Measurements from ENCODE around the gene MYRIP.
"Not testable (repeated sequence)": the region's sequence is repeated elsewhere in the genome, so short reads cannot be mapped to it uniquely, and the experiment has no call there.

Gene MYRIP

GRCh38 chr3:39970982-39971381 lies 161.6 kb downstream of the MYRIP start:
- no peak for DNase-seq (ENCODE audit: low read depth in 2 of 2)

DNA sequence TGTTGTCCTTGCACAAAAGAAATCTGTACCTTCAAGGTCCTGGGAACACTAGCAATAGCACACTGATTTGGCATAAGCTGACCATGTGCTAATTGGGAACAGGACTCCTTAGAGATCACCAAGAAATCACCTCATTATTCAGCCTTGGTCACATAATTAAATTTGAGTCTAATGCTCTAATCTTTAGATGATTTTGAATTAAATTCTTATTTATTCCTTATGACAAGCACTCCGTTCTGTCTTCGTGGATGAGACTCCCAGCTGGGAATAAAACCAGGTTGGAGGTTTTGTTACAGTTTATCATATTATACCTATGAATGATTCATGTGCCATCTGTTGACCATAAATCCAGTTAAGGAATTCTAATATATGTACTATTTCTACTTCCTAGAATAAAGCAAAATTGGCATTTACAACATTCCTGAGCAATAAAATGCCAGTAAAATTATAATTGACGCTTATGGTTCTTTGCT lies 162.2 kb downstream of the MYRIP start:
- no peak for DNase-seq (ENCODE audit: low read depth in 2 of 2)

GRCh38 chr3:39972508-39972907 lies 163.1 kb downstream of the MYRIP start:
- no peak for DNase-seq (ENCODE audit: low read depth in 2 of 2)

DNA sequence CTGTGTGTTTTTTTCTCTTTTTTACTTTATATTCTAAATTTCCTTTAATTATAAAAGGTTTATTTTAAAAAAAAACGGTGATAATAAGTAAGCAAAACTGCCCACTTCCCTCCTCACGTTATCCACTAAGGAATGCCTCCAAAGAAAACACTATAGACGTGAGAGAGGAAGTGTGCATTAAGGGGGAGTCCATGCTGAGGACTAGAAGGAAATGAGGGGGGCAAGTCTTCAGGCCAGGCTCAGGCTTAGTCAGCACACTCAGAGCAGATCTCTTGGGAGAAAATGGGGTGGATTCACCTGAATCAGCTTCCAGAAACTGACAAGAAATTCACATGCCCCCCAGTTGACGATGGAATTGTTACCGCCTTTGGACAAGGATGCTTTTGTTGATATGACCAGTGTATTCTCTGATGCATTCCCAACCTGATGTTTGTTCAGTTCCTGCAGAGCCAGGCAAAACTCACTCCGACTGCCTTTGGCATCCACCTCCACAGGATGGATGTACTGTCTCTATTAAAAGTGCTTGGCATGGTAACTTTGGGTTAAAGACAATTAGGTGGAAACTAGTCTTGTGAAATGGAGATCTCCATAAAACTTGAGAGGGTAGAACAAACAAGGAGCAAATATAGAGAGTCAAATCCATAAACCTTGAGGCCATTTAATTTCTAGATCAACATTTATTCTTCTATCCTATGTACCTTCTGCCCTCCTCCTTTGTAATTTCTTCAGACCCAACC lies 167.8 kb downstream of the MYRIP start:
- no peak for DNase-seq (ENCODE audit: low read depth in 2 of 2)

DNA sequence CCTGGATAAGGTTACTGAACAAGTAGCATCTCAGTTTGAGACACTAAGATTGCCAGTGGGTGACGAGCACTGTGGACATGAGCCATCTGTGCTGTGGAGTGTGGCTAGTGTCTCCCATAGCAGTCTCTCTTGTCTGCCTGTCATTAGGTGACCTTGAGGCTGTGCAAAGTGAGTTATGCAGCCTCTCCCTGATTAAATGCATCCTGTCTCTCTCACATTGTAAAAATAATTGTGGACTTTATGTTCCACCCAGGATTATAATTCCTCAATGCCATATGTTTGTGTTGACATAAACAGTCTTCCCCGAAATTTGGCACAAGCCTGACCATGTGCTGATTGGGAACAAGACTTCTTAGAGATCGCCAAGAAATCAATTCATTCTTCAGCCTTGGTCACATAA lies 168.9 kb downstream of the MYRIP start:
- no peak for DNase-seq (ENCODE audit: low read depth in 2 of 2)

DNA sequence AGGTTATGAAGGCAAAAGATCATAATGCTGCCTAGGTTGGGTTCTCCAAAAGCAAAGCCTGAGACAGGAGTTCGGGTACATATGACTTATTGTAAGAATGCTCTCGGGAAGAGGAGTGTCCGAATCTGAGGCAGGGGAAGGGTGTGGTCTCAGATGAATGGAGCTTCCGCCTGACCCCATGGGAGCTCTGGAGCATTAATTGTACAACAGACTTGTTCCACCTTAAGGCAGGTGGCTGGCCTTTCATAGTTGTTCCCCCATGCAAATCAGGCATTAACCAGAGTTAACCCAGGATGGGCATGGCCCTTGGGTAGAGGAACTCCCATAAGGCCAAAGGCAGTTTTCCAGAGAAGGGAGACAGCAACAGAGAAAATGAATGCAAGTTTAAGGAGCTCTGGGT lies 170.6 kb downstream of the MYRIP start:
- DNase-seq (ENCODE audit: low read depth in 2 of 2) = no peak

DNA sequence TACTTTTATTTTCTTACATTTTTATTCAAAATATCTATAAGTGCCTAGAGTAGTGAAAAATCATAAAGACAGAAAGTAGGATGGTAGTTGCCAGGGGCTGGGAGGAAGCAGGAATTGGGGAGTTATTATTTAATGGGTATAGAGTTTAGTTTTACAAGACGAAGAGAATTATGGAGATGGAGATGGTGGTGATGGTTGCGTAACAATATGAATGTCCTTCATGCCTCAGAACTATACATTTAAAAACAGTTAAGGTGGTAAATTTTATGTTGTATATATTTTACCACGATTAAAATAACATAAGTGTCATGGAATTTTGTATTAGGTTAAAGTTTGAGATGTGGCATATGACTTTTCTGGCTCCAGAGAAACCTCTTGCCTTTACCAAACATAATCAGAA lies 171.4 kb downstream of the MYRIP start:
- DNase-seq (ENCODE audit: low read depth in 2 of 2) = no peak

- DNase-seq (ENCODE audit: low read depth in 2 of 2) = no peak
Observed at GRCh38 chr3:39981547-39982184, 172.3 kb downstream of the MYRIP start.

- DNase-seq (ENCODE audit: low read depth in 2 of 2) = no peak
Observed at GRCh38 chr3:39982665-39983357, 173.4 kb downstream of the MYRIP start.

- no peak for DNase-seq (ENCODE audit: low read depth in 2 of 2)
Observed at GRCh38 chr3:39989746-39990145, 180.3 kb downstream of the MYRIP start.

- no peak for DNase-seq (ENCODE audit: low read depth in 2 of 2)
Observed at GRCh38 chr3:39990532-39990931, 181.1 kb downstream of the MYRIP start.

DNA sequence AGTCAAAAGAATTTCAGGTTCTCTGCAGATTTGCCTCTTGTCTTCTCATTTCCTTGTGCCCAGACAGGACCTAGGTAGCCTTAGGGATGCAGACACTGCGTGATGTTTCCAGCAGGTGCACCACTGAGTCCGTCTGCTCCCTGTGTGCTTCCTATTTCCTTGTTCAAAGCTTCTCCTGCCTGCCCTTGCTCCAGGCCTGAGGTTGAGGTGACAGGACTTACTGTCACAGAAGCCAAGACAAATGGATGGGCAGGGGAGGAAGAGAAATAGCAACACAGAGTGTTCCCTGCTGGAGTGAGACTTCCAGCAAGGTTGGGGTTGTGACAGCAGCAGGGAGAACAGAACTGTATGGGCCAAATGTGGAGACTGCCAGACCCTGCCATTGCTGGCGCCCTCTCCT lies 199.4 kb downstream of the MYRIP start:
- no peak for DNase-seq (ENCODE audit: low read depth in 2 of 2)

DNA sequence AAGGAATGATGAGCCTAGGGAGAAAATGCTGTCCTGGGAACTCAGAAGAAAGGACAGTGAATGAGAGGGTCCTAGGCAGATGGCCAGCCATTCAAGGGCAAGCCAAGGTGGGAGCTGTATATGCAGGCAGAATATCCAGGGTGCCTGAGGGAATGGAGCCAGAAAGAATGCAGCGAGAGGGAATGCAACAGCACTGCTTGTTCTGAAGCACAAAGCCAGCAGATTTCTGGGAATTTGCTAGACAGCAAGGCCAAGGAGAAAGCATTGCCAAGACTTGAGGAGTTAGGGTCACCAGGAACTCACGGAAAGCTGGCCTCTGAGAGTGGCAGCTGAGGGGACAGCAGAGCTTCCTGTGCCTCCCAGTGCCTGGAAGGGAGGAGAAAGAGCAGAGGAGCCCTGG lies 200.6 kb downstream of the MYRIP start:
- no peak for DNase-seq (ENCODE audit: low read depth in 2 of 2)

DNA sequence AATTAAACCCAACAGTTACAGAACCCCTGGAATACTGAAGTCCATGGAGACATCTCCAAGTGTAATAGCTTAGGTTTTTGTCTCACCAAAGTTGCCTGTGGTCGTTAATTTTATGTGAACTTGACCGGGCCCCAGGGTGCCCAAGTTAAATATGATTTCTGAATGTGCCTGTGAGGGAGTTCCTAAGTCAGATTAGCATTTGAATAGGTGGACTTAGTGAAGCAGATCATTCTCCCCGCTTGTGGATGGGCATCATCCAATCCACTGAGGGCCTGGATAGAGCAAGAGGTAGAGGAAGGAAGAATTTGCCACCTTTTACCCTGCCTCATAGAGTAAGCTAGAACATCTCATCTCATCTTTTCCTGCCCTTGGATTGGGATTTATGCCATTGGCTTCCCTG lies 203.0 kb downstream of the MYRIP start:
- no peak for DNase-seq (ENCODE audit: low read depth in 2 of 2)

DNA sequence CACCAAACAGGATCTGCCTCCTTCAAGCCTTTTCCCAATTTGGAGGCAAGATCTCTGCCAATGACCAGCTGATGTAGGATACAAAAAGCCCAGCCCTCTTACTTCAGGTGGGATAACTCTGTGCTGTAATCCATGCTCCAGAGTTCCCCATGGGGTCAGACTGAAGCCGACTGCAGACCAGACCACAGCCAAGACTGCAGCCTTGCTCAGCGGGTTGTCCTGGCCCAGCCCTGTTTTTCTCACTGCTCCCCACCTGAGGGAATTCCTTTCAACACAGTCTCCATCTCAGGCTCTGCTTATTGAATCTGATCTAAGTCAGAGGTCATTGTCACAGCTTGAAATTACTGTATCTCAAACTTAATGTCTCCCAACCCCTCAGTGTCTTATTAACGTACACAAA lies 207.0 kb downstream of the MYRIP start:
- no peak for DNase-seq (ENCODE audit: low read depth in 2 of 2)

- no peak for DNase-seq (ENCODE audit: low read depth in 2 of 2)
Observed at GRCh38 chr3:40018369-40018768, 209.0 kb downstream of the MYRIP start.

DNA sequence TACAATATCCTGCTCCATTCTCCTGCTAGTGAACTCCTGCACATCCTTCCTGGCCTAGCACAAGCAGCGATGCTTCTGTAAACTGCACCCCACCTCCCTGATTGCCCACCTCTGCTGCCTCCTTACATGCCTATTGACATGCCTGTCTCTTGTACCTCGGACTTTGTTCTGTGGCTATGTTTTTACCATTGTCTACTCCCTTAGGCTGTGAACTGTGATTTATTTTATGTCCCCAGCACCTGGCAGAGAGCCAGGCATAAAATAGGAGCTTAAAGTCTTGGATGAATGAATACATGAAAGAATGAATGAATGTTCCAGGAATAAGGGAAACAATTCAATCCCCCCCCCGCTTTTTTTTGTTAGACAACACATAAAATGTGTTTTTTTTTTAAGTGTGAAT lies 210.0 kb downstream of the MYRIP start:
- DNase-seq (ENCODE audit: low read depth in 2 of 2) = no peak

DNA sequence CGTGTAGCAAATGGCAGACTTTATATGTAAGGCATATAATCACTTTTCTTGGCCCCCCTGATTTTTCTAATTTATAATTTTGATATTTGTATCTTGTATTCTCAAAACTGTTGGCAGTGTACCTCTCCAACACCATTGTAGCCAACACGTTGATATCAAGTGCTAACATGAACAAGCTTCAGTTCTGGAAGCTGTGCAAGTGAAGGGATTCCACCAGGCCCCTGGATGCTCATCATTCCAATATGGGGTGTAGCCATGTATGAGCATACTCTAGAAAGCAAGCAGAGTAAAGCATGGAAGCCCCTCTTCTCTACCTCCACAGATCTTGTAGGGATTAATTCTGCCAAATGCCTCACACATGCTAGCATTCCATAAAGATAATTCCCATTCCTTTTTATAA lies 211.3 kb downstream of the MYRIP start:
- no peak for DNase-seq (ENCODE audit: low read depth in 2 of 2)

DNA sequence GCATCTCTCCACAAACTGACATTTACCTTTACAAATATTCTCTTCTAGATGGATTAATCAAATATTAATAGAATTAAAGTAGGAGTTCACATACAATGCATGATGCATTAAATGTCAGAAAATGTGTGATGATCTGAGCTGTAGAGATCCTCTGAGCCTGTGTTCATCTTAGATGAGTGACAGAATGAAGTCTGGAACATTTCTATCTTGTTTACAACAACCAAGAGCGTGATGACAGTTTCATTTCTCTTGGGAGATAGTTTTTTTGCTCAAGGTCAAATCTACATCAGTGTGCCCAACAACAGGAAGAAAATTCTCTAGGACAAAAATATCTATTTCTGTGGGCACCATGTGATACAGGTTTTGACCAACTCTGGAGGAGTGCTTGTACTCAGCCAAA lies 211.9 kb downstream of the MYRIP start:
- DNase-seq (ENCODE audit: low read depth in 2 of 2) = no peak

GRCh38 chr3:40022297-40022827 lies 213.0 kb downstream of the MYRIP start:
- no peak for DNase-seq (ENCODE audit: low read depth in 2 of 2)

- DNase-seq (ENCODE audit: low read depth in 2 of 2) = no peak
Observed at GRCh38 chr3:40024526-40024925, 215.1 kb downstream of the MYRIP start.

- DNase-seq (ENCODE audit: low read depth in 2 of 2) = not testable (repeated sequence)
Observed at GRCh38 chr3:40025892-40026291, 216.5 kb downstream of the MYRIP start.

DNA sequence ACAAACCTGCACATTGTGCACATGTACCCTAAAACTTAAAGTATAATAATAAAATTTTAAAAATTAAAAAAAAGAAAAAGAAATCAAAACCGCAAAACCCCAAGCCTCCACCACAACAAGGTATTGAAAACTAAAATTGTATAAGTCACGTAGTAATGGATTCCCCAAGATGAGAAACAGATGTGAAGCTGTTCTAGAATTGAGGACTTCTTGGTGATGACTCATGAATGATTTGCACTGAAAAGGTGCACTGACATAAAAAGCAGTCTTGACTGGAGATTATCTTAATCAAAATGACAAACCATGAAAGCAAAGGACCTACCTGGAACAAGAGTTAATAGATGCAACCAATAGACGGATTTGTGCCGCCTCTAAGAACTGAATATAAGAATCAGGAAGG lies 225.8 kb downstream of the MYRIP start:
- no peak for DNase-seq (ENCODE audit: low read depth in 2 of 2)

Data from stimulated activated CD4-positive, alpha-beta T cell treated with anti-CD3 and anti-CD28 coated beads, Interleukin-4, amount 100 ng/mL, for 48 hours (primary cell).